Nephron (organoid): ENCODE data around the gene TDRD9.

Experiments used
- H3K27ac Mint-ChIP-seq, 3 experiments: 2 replicates each; pipeline ENCODE4 v1.8.0; 2020; ENCODE audit warnings: mixed read lengths in 3 of 3, mild to moderate bottlenecking in 2 of 3, moderate library complexity in 1 of 3
- H3K27me3 Mint-ChIP-seq: 2 replicates; pipeline ENCODE4 v1.8.0; 2021; ENCODE audit warnings: low read depth, mild to moderate bottlenecking, moderate library complexity, mixed read lengths
- H3K36me3 Mint-ChIP-seq: 2 replicates; pipeline ENCODE4 v1.8.0; 2020; ENCODE audit warnings: low read depth, mixed read lengths
- H3K4me1 Mint-ChIP-seq: 2 replicates; pipeline ENCODE4 v1.8.0; 2020; ENCODE audit warnings: mixed read lengths
- H3K4me3 Mint-ChIP-seq, 3 experiments: 2 replicates each; pipeline ENCODE4 v1.8.0; 2020; ENCODE audit warnings: mild to moderate bottlenecking in 3 of 3, mixed read lengths in 3 of 3, moderate library complexity in 2 of 3
- H3K9me3 Mint-ChIP-seq: 2 replicates; pipeline ENCODE4 v1.8.0; 2020; ENCODE audit warnings: mixed read lengths
- CTCF ChIP-seq, 3 experiments: fragments of 200-600 bp; sonication (generic); IDR thresholded peaks; one replicate each; pipeline ENCODE4 v1.5.0; 2021; ENCODE audit warnings: antibody characterized with exemption in 3 of 3; ENCODE audit not compliant: unreplicated experiment in 3 of 3

TDRD9 gene

DNA sequence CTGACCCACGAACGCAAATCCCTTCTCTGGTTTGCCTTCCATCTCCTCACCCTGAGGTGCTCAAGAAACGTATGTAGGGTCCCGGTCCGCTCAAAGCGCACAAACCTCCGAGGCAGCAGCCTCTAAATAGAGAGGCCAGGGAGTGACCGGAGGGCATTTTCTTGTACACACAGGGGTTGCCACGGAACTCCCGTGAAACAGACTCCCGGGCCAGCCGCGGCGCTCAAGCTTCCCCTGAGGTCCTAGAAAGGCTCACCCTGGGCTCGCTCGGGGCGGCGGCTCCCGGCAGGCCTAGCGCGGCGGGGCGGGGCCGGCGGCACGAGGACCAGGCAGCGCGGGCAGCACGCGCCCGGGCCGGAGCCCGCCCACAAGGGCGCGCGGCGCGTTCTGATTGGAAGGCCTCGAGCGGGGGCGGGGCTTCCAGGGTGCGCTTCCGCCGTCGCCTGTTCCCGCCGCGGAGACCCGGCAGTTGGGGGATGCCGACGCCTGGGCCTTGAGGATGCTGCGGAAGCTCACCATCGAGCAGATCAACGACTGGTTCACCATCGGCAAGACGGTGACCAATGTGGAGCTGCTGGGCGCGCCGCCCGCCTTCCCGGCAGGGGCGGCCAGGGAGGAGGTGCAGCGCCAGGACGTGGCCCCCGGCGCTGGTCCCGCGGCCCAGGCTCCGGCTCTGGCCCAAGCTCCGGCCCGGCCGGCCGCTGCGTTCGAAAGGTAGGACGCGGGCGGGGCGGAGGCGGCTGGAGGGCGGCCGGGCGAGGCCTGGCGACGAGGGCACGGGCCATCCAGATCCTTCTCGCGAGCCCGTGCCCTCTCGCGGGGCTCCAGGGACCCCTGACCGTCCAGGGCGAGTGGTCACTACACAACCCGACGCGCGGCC, at the start of gene TDRD9:
Gene TDRD9 (plus strand): TSS at position 446 of the 880 bp plus-strand sequence. CDS start 54 bp downstream, at position 500.
- H3K27ac Mint-ChIP-seq, result no peak within 1 kb of the TSS
- no peak within 1 kb of the TSS for H3K4me3 Mint-ChIP-seq
- H3K9me3 Mint-ChIP-seq, result peaks cover 3% of the 10 kb centered on the region
- H3K4me1 Mint-ChIP-seq, result no peaks in the 10 kb centered on the region
- H3K27me3 Mint-ChIP-seq, result peaks cover 17% of the 10 kb centered on the region
- TF ChIP-seq CTCF (IDR thresholded peaks at IDR 0.05; ENCODE audit: unreplicated experiment in 3 of 3), result no peak
- no peaks in the 10 kb centered on the region for H3K36me3 Mint-ChIP-seq

- H3K36me3 Mint-ChIP-seq, result no peaks in the 10 kb centered on the region
- no peak for TF ChIP-seq CTCF (IDR thresholded peaks at IDR 0.05; ENCODE audit: unreplicated experiment in 3 of 3)
- peaks cover 5% of the 10 kb centered on the region for H3K27me3 Mint-ChIP-seq
- no peak overlapping the region for H3K4me3 Mint-ChIP-seq
- peak overlapping the region; percentile 29 to 90 (median 41) for H3K27ac Mint-ChIP-seq
- H3K4me1 Mint-ChIP-seq, result peaks cover 28% of the 10 kb centered on the region
- no peaks in the 10 kb centered on the region for H3K9me3 Mint-ChIP-seq
These were observed 49.1 kb upstream of the TDRD9 start for GRCh38 chr14:103879118-103879569.

GRCh38 chr14:103879570-103880347, 48.5 kb upstream of the TDRD9 start:
- Mint-ChIP-seq H3K4me1 (peaks cover 28% of the 10 kb centered on the region), H3K27me3 (peaks cover 5% of the 10 kb centered on the region), H3K9me3 (no peaks in the 10 kb centered on the region), H3K27ac (peak overlapping the region; percentile 51 to 90 (median 82)), H3K4me3 (peak overlapping the region in 2 of 3 experiments; percentile 11 to 25), H3K36me3 (no peaks in the 10 kb centered on the region)
- no peak for TF ChIP-seq CTCF (IDR thresholded peaks at IDR 0.05; ENCODE audit: unreplicated experiment in 3 of 3)

DNA sequence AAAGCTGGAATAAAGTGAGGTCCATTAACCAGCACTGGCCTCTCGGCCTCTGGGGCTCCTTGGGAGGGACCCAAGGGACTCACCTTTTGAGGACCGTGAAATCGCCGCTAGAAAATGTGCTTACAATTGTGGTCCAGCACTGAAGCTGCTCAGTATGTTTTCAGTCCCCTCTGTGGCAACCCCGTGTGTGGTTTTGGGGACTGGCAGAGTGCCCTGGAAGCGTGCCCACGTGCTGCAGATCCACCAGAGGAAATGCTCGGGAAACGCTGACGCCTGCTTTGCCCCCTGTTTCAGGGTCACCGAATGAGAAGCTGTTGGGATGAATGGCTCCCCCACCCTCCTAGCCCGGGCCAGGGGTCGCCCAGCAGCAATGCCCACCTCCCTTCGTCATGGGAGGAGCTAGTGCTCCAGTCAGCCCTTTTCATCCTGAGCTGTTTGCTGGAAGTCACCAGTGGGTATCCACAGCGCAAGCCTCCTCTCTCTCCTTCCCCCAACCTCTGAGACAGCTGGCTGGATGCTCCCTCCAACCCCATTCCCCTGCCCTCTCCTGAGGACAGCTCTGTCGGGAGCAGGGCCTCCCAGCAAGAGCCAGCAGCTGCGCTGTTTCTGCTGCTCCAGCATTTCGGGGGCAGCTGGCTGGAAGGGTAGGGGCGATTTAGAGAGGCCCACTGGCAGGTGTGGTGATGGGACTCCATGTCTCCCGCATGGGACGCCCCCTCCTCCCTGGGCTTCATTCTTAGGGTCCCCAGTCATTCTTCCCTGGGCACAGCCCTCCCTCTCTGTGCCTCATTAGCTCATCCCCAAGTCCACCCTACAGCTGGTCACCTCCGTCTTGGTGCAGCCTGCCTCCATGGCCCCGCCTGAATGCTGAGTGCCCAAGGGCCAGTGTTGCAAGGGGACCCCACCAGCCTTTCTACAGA, 47.6 kb upstream of the TDRD9 start:
- TF ChIP-seq CTCF (IDR thresholded peaks at IDR 0.05; ENCODE audit: unreplicated experiment in 3 of 3), result no peak
- Mint-ChIP-seq H3K27me3 (no peaks in the 10 kb centered on the region), H3K4me3 (peak overlapping the region; percentile 25 to 37 (median 30)), H3K4me1 (peaks cover 28% of the 10 kb centered on the region), H3K9me3 (no peaks in the 10 kb centered on the region), H3K36me3 (no peaks in the 10 kb centered on the region), H3K27ac (peak overlapping the region; percentile 51 to 90 (median 82))
